Stimulated activated effector memory CD8-positive, alpha-beta T cell treated with anti-CD3 and anti-CD28 coated beads, Interleukin-12 subunit alpha, Interleukin-12 subunit beta, amount 100 ng/mL, for 72 hours (primary cell): ENCODE data around the gene LRRC37B.
"Not testable (repeated sequence)": the region's sequence is repeated elsewhere in the genome, so short reads cannot be mapped to it uniquely, and the experiment has no call there.

ENCODE experiments used
- ATAC-seq: fragments of 150-1000 bp; cut with Tn5 transposase; 2 replicates; pipeline ENCODE4 v1.10.0; 2021
- DNase-seq, 2 donors: peaks; one replicate each; pipeline ENCODE4 v3.0.0; 2021 to 2022; ENCODE audit warnings: low spot score in 2 of 2
- H3K27ac Mint-ChIP-seq: one replicate; pipeline ENCODE4 v1.8.0; 2022; ENCODE audit warnings: mild to moderate bottlenecking, mixed read lengths
- H3K36me3 Mint-ChIP-seq: one replicate; pipeline ENCODE4 v1.8.0; 2022; ENCODE audit warnings: mild to moderate bottlenecking, mixed read lengths
- H3K4me1 Mint-ChIP-seq: one replicate; pipeline ENCODE4 v1.8.0; 2022; ENCODE audit warnings: mixed read lengths
- H3K4me3 Mint-ChIP-seq: one replicate; pipeline ENCODE4 v1.8.0; 2022; ENCODE audit warnings: mild to moderate bottlenecking, mixed read lengths
- H3K9me3 Mint-ChIP-seq: one replicate; pipeline ENCODE4 v1.8.0; 2022; ENCODE audit warnings: mixed read lengths

The LRRC37B gene

DNA sequence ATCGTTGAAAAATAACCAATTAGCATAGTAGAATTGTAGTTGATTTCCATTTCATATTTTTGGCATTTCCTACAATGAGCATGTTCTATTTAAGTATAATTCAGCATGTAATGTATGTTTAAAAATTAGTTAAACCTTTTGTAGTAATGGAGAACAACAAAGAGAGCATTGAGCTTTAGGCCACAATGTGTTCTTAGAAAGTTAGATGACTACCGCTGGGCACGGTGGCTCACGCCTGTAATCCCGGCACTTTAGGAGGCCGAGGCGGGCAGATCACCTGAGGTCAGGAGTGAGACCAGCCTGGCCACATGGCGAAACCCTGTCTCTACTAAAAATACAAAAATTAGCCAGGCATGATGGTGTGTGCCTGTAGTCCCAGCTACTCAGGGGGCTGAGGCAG, 93.1 kb downstream of the LRRC37B start:
- not testable (repeated sequence) for H3K36me3 Mint-ChIP-seq, ATAC-seq, H3K4me1 Mint-ChIP-seq, H3K27ac Mint-ChIP-seq, H3K9me3 Mint-ChIP-seq, H3K4me3 Mint-ChIP-seq, DNase-seq

GRCh38 chr17:32100971-32101631, 93.9 kb downstream of the LRRC37B start:
- Mint-ChIP-seq H3K4me1 (peaks cover 8% of the 10 kb centered on the region), H3K4me3 (no peak overlapping the region), H3K9me3 (no peaks in the 10 kb centered on the region), H3K36me3 (no peaks in the 10 kb centered on the region), H3K27ac (no peak overlapping the region)
- ATAC-seq (no peak), DNase-seq (no peak)

DNA sequence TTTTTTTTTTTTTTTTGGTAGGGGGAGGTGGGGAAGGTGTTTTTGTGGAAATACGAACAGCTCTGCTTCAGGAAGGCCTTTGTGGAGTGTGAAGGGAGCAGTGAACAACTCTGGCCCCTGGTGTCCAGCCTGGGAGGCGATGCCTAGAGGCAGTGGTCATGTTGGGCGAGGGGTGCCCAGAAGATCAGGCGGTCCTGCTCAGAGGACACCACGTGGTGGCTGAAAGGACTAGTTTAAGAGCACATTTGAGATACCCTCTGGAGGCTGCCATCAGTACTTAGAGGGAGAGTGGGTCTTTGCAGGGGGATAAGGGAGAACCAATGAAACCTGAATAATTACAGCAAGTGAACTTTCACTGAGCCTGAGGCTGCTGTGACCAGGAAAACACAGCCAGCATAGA, 95.0 kb downstream of the LRRC37B start:
- peaks cover 8% of the 10 kb centered on the region for H3K4me1 Mint-ChIP-seq
- DNase-seq (no peak), ATAC-seq (no peak)
- no peak overlapping the region for H3K4me3 Mint-ChIP-seq
- H3K9me3 Mint-ChIP-seq: no peaks in the 10 kb centered on the region
- H3K27ac Mint-ChIP-seq: no peak overlapping the region
- H3K36me3 Mint-ChIP-seq: no peaks in the 10 kb centered on the region

DNA sequence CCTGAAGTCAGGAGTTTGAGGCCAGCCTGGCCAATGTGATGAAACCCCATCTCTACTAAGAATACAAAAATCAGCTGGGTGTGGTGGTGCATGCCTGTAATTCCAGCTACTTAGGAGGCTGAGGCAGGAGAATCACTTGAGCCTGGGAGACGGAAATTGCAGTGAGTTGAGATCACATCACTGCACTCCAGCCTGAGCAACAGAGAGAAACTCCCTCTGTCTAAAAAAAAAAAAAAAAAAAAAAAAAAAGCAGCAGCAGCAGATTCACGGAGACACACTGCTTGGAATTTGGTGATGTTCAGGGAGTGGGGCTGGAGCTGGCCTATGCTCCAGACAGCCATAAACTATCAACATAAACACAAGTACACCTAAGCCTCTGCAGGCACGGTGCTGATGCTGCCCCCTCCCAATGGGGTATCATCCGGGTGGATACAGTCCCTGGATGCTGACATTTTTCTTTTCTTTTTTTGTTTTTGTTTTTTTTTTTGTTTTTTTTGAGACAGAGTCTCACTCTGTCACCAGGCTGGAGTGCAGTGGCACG, 95.5 kb downstream of the LRRC37B start:
- no peaks in the 10 kb centered on the region for H3K9me3 Mint-ChIP-seq
- H3K4me1 Mint-ChIP-seq: peaks cover 8% of the 10 kb centered on the region
- H3K4me3 Mint-ChIP-seq: no peak overlapping the region
- DNase-seq: no peak
- no peaks in the 10 kb centered on the region for H3K36me3 Mint-ChIP-seq
- ATAC-seq: no peak
- no peak overlapping the region for H3K27ac Mint-ChIP-seq
